HepG2 (cell line): ENCODE results near the gene WASF1. TPM values are rescaled to one million over a fixed set of nuclear protein-coding genes. Genes with fewer than 3 reads are reported as not detected.

Source experiments
- ATAC-seq: fragments of 200-7000 bp; cut with Tn5 transposase; 3 replicates; pipeline ENCODE4 v1.9.1; 2020; ENCODE audit warnings: mild to moderate bottlenecking, moderate library complexity
- BruUV-seq: library from RNA; stranded (reverse); fragments of 400-500 nt; replicated peaks from 2 replicates; lab custom pipeline; 2021; lab: Mats Ljungman, UMichigan
- CTCF ChIA-PET: fragments of 300-600 bp; formaldehyde crosslinking; extraction: SDS; loops from one replicate; lab custom pipeline; 2021; ENCODE audit warnings: low total read pairs, inconsistent platforms, low intra/inter-chr PET ratio; lab: Yijun Ruan, JAX
- POLR2A ChIA-PET: fragments of 350-600 bp; sonication (Branson Sonifier 250); formaldehyde crosslinking; loops from one replicate; lab custom pipeline; 2020; ENCODE audit warnings: antibody characterized with exemption, inconsistent platforms; lab: Yijun Ruan, JAX
- DNase-seq: peaks from one replicate; pipeline ENCODE4 v3.0.0-alpha.2; 2015; ENCODE audit warnings: low spot score
- FAIRE-seq: peaks from 3 replicates; lab custom pipeline; 2011; peaks lifted over from hg19 to GRCh38; lab: Jason Lieb, UNC
- H2AFZ ChIP-seq: one replicate; pipeline ENCODE4 v1.6.1; 2011; ENCODE audit warnings: low read length, inconsistent platforms
- H3K27ac ChIP-seq: fragments of 300-600 bp; 3 replicates; pipeline ENCODE4 v1.8.0; 2011; ENCODE audit warnings: mixed run types, mild to moderate bottlenecking, mixed read lengths, low read length, inconsistent platforms; ENCODE audit not compliant: insufficient read depth; ENCODE audit errors: extremely low read length
- H3K27me3 ChIP-seq, 2 experiments: fragments of 200-600 bp in 1 of 2; 2 replicates in 1 of 2; 3 replicates in 1 of 2; pipeline versions ENCODE4 v1.6.0 to v1.8.0; 2011; ENCODE audit warnings: low read length in 2 of 2, mild to moderate bottlenecking in 2 of 2, moderate library complexity in 2 of 2, inconsistent platforms in 1 of 2; ENCODE audit not compliant: insufficient read depth in 2 of 2, control insufficient read depth in 1 of 2
- H3K36me3 ChIP-seq, 2 experiments: fragments of 200-600 bp in 1 of 2; replicated peaks in 1 of 2; 2 replicates in 1 of 2; 3 replicates in 1 of 2; pipeline versions ENCODE4 v1.5.1 to v1.8.0; 2011; ENCODE audit warnings: low read length in 2 of 2, inconsistent platforms in 1 of 2; ENCODE audit not compliant: insufficient read depth in 2 of 2, control insufficient read depth in 1 of 2
- H3K4me1 ChIP-seq: 2 replicates; pipeline ENCODE4 v1.5.1; 2012; ENCODE audit warnings: low read length, inconsistent platforms; ENCODE audit not compliant: insufficient read depth
- H3K4me2 ChIP-seq: 2 replicates; pipeline ENCODE4 v1.6.0; 2011; ENCODE audit warnings: low read depth, low read length, inconsistent platforms
- H3K4me3 ChIP-seq, 3 experiments: fragments of 200-600 bp in 1 of 3; sonication (generic), shearing (Covaris generic) in 1 of 3; replicated peaks in 1 of 3; 2 replicates each; pipeline ENCODE4 v1.5.1; 2011 to 2016; ENCODE audit warnings: low read length in 3 of 3, inconsistent platforms in 2 of 3, low read depth in 2 of 3, mild to moderate bottlenecking in 2 of 3, control low read depth in 1 of 3, mixed read lengths in 1 of 3; ENCODE audit not compliant: insufficient read depth in 1 of 3
- H3K79me2 ChIP-seq: one replicate; pipeline ENCODE4 v1.6.1; 2011; ENCODE audit warnings: low read length, inconsistent platforms; ENCODE audit not compliant: insufficient read depth
- H3K9ac ChIP-seq: 2 replicates; pipeline ENCODE4 v1.6.0; 2011; ENCODE audit warnings: mild to moderate bottlenecking, low read depth, low read length, inconsistent platforms; ENCODE audit not compliant: insufficient read depth
- H3K9me3 ChIP-seq: 2 replicates; pipeline ENCODE4 v1.5.1; 2012; ENCODE audit warnings: mild to moderate bottlenecking, low read length
- H4K20me1 ChIP-seq: 2 replicates; pipeline ENCODE4 v1.6.0; 2011; ENCODE audit warnings: inconsistent platforms, mild to moderate bottlenecking, low read length, moderate library complexity; ENCODE audit not compliant: insufficient read depth
- ATF7 ChIP-seq, 2 experiments: fragments of 450-650 bp in 1 of 2; sonication (generic) in 1 of 2; formaldehyde crosslinking in 1 of 2; IDR thresholded peaks; 2 replicates each; pipeline versions ENCODE4 v1.4.0 to v1.6.1; 2016 to 2020; ENCODE audit warnings: antibody characterized with exemption in 1 of 2, mild to moderate bottlenecking in 1 of 2, missing genetic modification reagents in 1 of 2
- ETV6 ChIP-seq: sonication (generic); formaldehyde crosslinking; conservative IDR thresholded peaks from 2 replicates; pipeline ENCODE4 v1.4.0; 2020; ENCODE audit warnings: missing genetic modification reagents
- HNRNPH1 ChIP-seq: fragments of 200-400 bp; formaldehyde crosslinking; optimal IDR thresholded peaks from 2 replicates; pipeline ENCODE3; 2017; ENCODE audit warnings: mild to moderate bottlenecking, low read depth, low read length
- IRX3 ChIP-seq: sonication (generic); formaldehyde crosslinking; IDR thresholded peaks from 2 replicates; pipeline ENCODE4 v1.8.1; 2023; ENCODE audit warnings: mild to moderate bottlenecking, low read depth, missing genetic modification reagents, borderline replicate concordance
- LBX2 ChIP-seq: sonication (generic); formaldehyde crosslinking; IDR thresholded peaks from 2 replicates; pipeline ENCODE4 v1.5.0; 2020; ENCODE audit warnings: missing genetic modification reagents, mild to moderate bottlenecking, borderline replicate concordance
- NFYB ChIP-seq: sonication (generic); formaldehyde crosslinking; IDR thresholded peaks from 2 replicates; pipeline ENCODE4 v1.4.0; 2020; ENCODE audit warnings: missing genetic modification reagents
- POLR2AphosphoS5 ChIP-seq: IDR thresholded peaks from 2 replicates; pipeline ENCODE4 v1.6.1; 2012; ENCODE audit warnings: low read depth, low read length
- SATB2 ChIP-seq: sonication (generic); formaldehyde crosslinking; IDR thresholded peaks from 2 replicates; pipeline ENCODE4 v1.5.0; 2020; ENCODE audit warnings: missing genetic modification reagents
- SMYD3 ChIP-seq: sonication (generic); formaldehyde crosslinking; IDR thresholded peaks from 2 replicates; pipeline ENCODE4 v1.8.1; 2023; ENCODE audit warnings: mild to moderate bottlenecking, missing genetic modification reagents
- TBP ChIP-seq: sonication (generic); formaldehyde crosslinking; IDR thresholded peaks from 2 replicates; pipeline ENCODE4 v1.5.0; 2020; ENCODE audit warnings: missing genetic modification reagents
- ZBTB4 ChIP-seq: sonication (generic); formaldehyde crosslinking; IDR thresholded peaks from 2 replicates; pipeline ENCODE4 v1.4.0; 2020; ENCODE audit warnings: missing genetic modification reagents, mild to moderate bottlenecking, borderline replicate concordance
- ZFP36L1 ChIP-seq: sonication (generic); formaldehyde crosslinking; IDR thresholded peaks from 2 replicates; pipeline ENCODE4 v1.8.0; 2022; ENCODE audit warnings: mild to moderate bottlenecking, missing genetic modification reagents, moderate library complexity
- ZNF331 ChIP-seq: sonication (generic); formaldehyde crosslinking; IDR thresholded peaks from 2 replicates; pipeline ENCODE4 v1.4.0; 2020; ENCODE audit warnings: missing genetic modification reagents
- ZNF335 ChIP-seq: sonication (generic); formaldehyde crosslinking; IDR thresholded peaks from 2 replicates; pipeline ENCODE4 v1.4.0; 2020; ENCODE audit warnings: missing genetic modification reagents
- ZNF746 ChIP-seq: sonication (generic); formaldehyde crosslinking; IDR thresholded peaks from 2 replicates; pipeline ENCODE4 v1.8.0; 2022; ENCODE audit warnings: mild to moderate bottlenecking, missing genetic modification reagents
- ZZZ3 ChIP-seq: sonication (generic); formaldehyde crosslinking; IDR thresholded peaks from 2 replicates; pipeline ENCODE4 v1.4.0; 2020; ENCODE audit warnings: missing genetic modification reagents, mild to moderate bottlenecking, borderline replicate concordance
- WGBS: methylation state at CpG from one replicate; pipeline ENCODE4 v1.1.6; 2017; ENCODE audit warnings: low lambda C conversion rate; 5-methylcytosine and 5-hydroxymethylcytosine counted together
- in situ Hi-C: cut with HindIII; loops from 2 replicates; pipeline ENCODE4 v1.10.0; 2017; ENCODE audit warnings: low pct_unique_long_range_greater_than_20kb; ENCODE audit not compliant: extremely low pct_ligation_motif_present
- intact Hi-C: fragments of 100-400 bp; cut with micrococcal nuclease; formaldehyde crosslinking; loops from one replicate; pipeline ENCODE4 v1.10.0; 2022; ENCODE audit not compliant: unreplicated experiment
- polyA plus RNA-seq, 8 experiments: library from polyadenylated mRNA; depleted of rRNA in 3 of 8; stranded (reverse) in 7 of 8; unstranded in 1 of 8; fragments of >200 nt; fragmentation: Illumina TruSeq in 4 of 8; extraction: Trizol in 4 of 8; gene quantifications; 2 replicates each; pipeline versions ENCODE4 v1.2.1 to v1.2.3, GENCODE V29; 2011 to 2016; ENCODE audit warnings: low read depth in 4 of 8, missing spikeins in 1 of 8, mixed read lengths in 1 of 8; ENCODE audit not compliant: insufficient read depth in 1 of 8
- total RNA-seq, 5 experiments: library from RNA; depleted of rRNA; stranded (reverse); fragments of >200 nt; fragmentation: Illumina TruSeq; extraction: Trizol; gene quantifications; 2 replicates each; pipeline ENCODE4 v1.2.3, GENCODE V29; 2016; ENCODE audit warnings: low read depth in 1 of 5
- TF ChIP-seq, protein P1 (sequence below): sonication (generic); formaldehyde crosslinking; IDR thresholded peaks from 2 replicates; pipeline ENCODE4 v1.4.0; 2020; ENCODE audit warnings: missing genetic modification reagents, mild to moderate bottlenecking, borderline replicate concordance
- TF ChIP-seq, protein P2 (sequence below): sonication (generic); formaldehyde crosslinking; IDR thresholded peaks from 2 replicates; pipeline ENCODE4 v1.8.1; 2023; ENCODE audit warnings: mild to moderate bottlenecking, missing genetic modification reagents, borderline replicate concordance
- TF ChIP-seq, protein P3 (sequence below), 2 experiments: fragments of 450-650 bp in 1 of 2; sonication (generic) in 1 of 2; formaldehyde crosslinking; IDR thresholded peaks; 2 replicates each; pipeline versions ENCODE4 v1.5.0 to v1.8.0; 2020 to 2022; ENCODE audit warnings: mild to moderate bottlenecking in 1 of 2, missing genetic modification reagents in 1 of 2

Gene WASF1
- total and polyA plus RNA-seq, 2 of the 13 experiments (the other 11 are each of a cell fraction or from before 2014, with no cell fraction given): 8.5 to 17.3 TPM

- no peak for TF ChIP-seq IRX3 (CRISPR knock-in tag)
- TF ChIP-seq LBX2: no peak
- TF ChIP-seq TBP (CRISPR knock-in tag): no peak
- no peak for TF ChIP-seq ATF7 (IDR thresholded peaks at IDR 0.05)
- no peak for TF ChIP-seq ATF7 (CRISPR knock-in tag; IDR thresholded peaks at IDR 0.05)
Measured at GRCh38 chr6:110102411-110102810, 77.1 kb downstream of the WASF1 start (continued).

GRCh38 chr6:110101885-110102284 is 77.6 kb downstream of the WASF1 start:
- no peak for ATAC-seq
- CTCF ChIA-PET: no interaction called here
- TF ChIP-seq ZNF331 (CRISPR knock-in tag) (no peak), SATB2 (no peak), HNRNPH1 (no peak), ETV6 (CRISPR knock-in tag) (no peak), ZZZ3 (CRISPR knock-in tag) (no peak), POLR2AphosphoS5 (no peak), ZNF335 (CRISPR knock-in tag) (no peak), ZBTB4 (CRISPR knock-in tag) (no peak), ZFP36L1 (CRISPR knock-in tag) (no peak), ZNF746 (CRISPR knock-in tag) (no peak), NFYB (CRISPR knock-in tag) (no peak), SMYD3 (CRISPR knock-in tag) (no peak)
- TF ChIP-seq, protein P1, sequence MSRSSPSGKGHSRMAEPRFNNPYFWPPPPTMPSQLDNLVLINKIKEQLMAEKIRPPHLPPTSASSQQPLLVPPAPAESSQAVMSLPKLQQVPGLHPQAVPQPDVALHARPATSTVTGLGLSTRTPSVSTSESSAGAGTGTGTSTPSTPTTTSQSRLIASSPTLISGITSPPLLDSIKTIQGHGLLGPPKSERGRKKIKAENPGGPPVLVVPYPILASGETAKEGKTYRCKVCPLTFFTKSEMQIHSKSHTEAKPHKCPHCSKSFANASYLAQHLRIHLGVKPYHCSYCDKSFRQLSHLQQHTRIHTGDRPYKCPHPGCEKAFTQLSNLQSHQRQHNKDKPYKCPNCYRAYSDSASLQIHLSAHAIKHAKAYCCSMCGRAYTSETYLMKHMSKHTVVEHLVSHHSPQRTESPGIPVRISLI (CRISPR knock-in tag): no peak
- TF ChIP-seq, protein P2, sequence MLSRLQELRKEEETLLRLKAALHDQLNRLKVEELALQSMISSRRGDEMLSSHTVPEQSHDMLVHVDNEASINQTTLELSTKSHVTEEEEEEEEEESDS (CRISPR knock-in tag): no peak
- TF ChIP-seq, protein P3, sequence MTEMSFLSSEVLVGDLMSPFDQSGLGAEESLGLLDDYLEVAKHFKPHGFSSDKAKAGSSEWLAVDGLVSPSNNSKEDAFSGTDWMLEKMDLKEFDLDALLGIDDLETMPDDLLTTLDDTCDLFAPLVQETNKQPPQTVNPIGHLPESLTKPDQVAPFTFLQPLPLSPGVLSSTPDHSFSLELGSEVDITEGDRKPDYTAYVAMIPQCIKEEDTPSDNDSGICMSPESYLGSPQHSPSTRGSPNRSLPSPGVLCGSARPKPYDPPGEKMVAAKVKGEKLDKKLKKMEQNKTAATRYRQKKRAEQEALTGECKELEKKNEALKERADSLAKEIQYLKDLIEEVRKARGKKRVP (CRISPR knock-in tag; IDR thresholded peaks at IDR 0.05): no peak

More at GRCh38 chr6:110101885-110102284, 77.6 kb downstream of the WASF1 start:
- Histone ChIP-seq H3K4me3 (no peak overlapping the region), H3K36me3 (peaks cover 6 to 11% of the 10 kb centered on the region in 2 experiments; a peak in 4 of 5 replicates), H3K9ac (no peak overlapping the region), H4K20me1 (no peaks in the 10 kb centered on the region), H3K27ac (no peak overlapping the region), H3K9me3 (no peaks in the 10 kb centered on the region), H2AFZ (no peak overlapping the region), H3K4me1 (peaks cover 14% of the 10 kb centered on the region), H3K79me2 (no peaks in the 10 kb centered on the region), H3K27me3 (no peaks in the 10 kb centered on the region), H3K4me2 (no peak overlapping the region)
- DNase-seq (no peak), FAIRE-seq (no peak)
- POLR2A ChIA-PET: no interaction called here
- BruUV-seq: no TSS peak
- intact Hi-C loops: no loop called here
- in situ Hi-C loops: no loop called here
- 92% methylated on average over 1 of the region's 1 CpG for WGBS
